Right renal cortex interstitium (tissue), 3 donors: Measurements from ENCODE around the gene PZP. TPM values are rescaled to one million over a fixed set of nuclear protein-coding genes. Genes with fewer than 3 reads are reported as not detected.

Experiments used
- DNase-seq, 3 donors: peaks; one replicate each; pipeline ENCODE4 v3.0.0-alpha.2; 2013; ENCODE audit warnings: low read depth in 3 of 3, low spot score in 2 of 3
- polyA plus RNA-seq, 3 donors: library from polyadenylated mRNA; unstranded; fragments of 120-200 nt; gene quantifications; one replicate each; pipeline ENCODE4 v1.2.1, GENCODE V29; 2013; ENCODE audit not compliant: insufficient read length in 3 of 3

PZP gene
- polyA plus RNA-seq, 3 donors: 0.47 to 0.68 (median 0.60) TPM

GRCh38 chr12:9106610-9107541 lies 101.3 kb downstream of the PZP start:
- no peak for DNase-seq

GRCh38 chr12:9106067-9106466 lies 102.1 kb downstream of the PZP start:
- DNase-seq: no peak

- no peak for DNase-seq
Observed at GRCh38 chr12:9104767-9105423, 103.3 kb downstream of the PZP start.

GRCh38 chr12:9104087-9104486 lies 104.1 kb downstream of the PZP start:
- no peak for DNase-seq

GRCh38 chr12:9103050-9103849 lies 104.9 kb downstream of the PZP start:
- DNase-seq: no peak

- no peak for DNase-seq
Observed at GRCh38 chr12:9101018-9101687, 107.0 kb downstream of the PZP start.

- DNase-seq: no peak
Observed at GRCh38 chr12:9099552-9100190, 108.5 kb downstream of the PZP start.

Other genes with a start within 250 kb of the PZP start
- 1 to 10 TPM; 2.0 to 3.0 (median 2.8) TPM for gene KLRG1, start 218.8 kb downstream of the PZP start, polyA plus RNA-seq
- 100 to 1,000 TPM; 259 to 265 (median 260) TPM for gene A2M, start 92.5 kb downstream of the PZP start, polyA plus RNA-seq